Breast epithelium (tissue), 4 donors: Measurements from ENCODE around the gene FNTB. TPM values are rescaled to one million over a fixed set of nuclear protein-coding genes. Genes with fewer than 3 reads are reported as not detected.

ENCODE experiments used
- DNase-seq, 2 donors: peaks; one replicate each; pipeline ENCODE4 v3.0.0-alpha.2; 2019; ENCODE audit warnings: low spot score in 2 of 2
- H3K27ac ChIP-seq, 2 donors: fragments of 200-600 bp; sonication (generic) in 1 of 2; one replicate each; pipeline ENCODE4 v1.5.1; 2016 to 2019; ENCODE audit warnings: mild to moderate bottlenecking in 1 of 2
- H3K27me3 ChIP-seq, 2 donors: fragments of 200-600 bp; sonication (generic) in 1 of 2; one replicate each; pipeline versions ENCODE4 v1.5.1 to v1.6.0; 2017 to 2019; ENCODE audit warnings: control low read depth in 1 of 2, mild to moderate bottlenecking in 1 of 2
- H3K36me3 ChIP-seq: fragments of 200-600 bp; one replicate; pipeline ENCODE4 v1.5.1; 2019
- H3K4me1 ChIP-seq, 2 donors: fragments of 200-600 bp; sonication (generic); one replicate each; pipeline ENCODE4 v1.5.1; 2016 to 2019; ENCODE audit warnings: control low read depth in 1 of 2
- H3K4me3 ChIP-seq, 3 donors: fragments of 200-600 bp; sonication (generic); 1 replicate in 2 of 3; 2 replicates in 1 of 3; pipeline ENCODE4 v1.5.1; 2016 to 2019; ENCODE audit warnings: mild to moderate bottlenecking in 3 of 3, moderate library complexity in 2 of 3
- H3K9me3 ChIP-seq, 2 donors: fragments of 200-600 bp; sonication (generic) in 1 of 2; one replicate each; pipeline ENCODE4 v1.5.1; 2016 to 2019; ENCODE audit warnings: control low read depth in 1 of 2
- CTCF ChIP-seq, 3 donors: fragments of 450-650 bp; IDR thresholded peaks; one replicate each; pipeline ENCODE4 v1.5.1; 2016 to 2017; ENCODE audit warnings: antibody characterized with exemption in 3 of 3, mild to moderate bottlenecking in 3 of 3, moderate library complexity in 3 of 3
- POLR2A ChIP-seq: fragments of 450-650 bp; IDR thresholded peaks from one replicate; pipeline ENCODE4 v1.6.1; 2016; ENCODE audit warnings: antibody characterized with exemption, mild to moderate bottlenecking, moderate library complexity
- POLR2AphosphoS5 ChIP-seq, 3 donors: sonication (generic); formaldehyde crosslinking; IDR thresholded peaks; one replicate each; pipeline ENCODE4 v1.6.1; 2017; ENCODE audit warnings: antibody characterized with exemption in 3 of 3
- intact Hi-C: fragments of 100-400 bp; cut with DNase I; formaldehyde crosslinking; loops from one replicate; pipeline ENCODE4 v1.15.1; 2023; ENCODE audit warnings: low total_unique reads
- total RNA-seq, 3 donors: library from RNA; depleted of rRNA; stranded (reverse); fragments of >200 nt; gene quantifications; one replicate each; pipeline ENCODE4 v1.1.0, GENCODE V29; 2016

FNTB gene
- total RNA-seq, 3 donors from 2014 or later, result 15.7 to 22.9 (median 18.9) TPM

- peak; percentile 79 to 87 for DNase-seq
- intact Hi-C loops, result no loop called here
- peak overlapping the region; percentile 73 to 81 for H3K27ac ChIP-seq
These were observed 19.7 kb upstream of the FNTB start for GRCh38 chr14:64966976-64967375.

GRCh38 chr14:64968167-64968566, 18.5 kb upstream of the FNTB start:
- no peak for DNase-seq
- no peaks in the 10 kb centered on the region for H3K36me3 ChIP-seq
- intact Hi-C loops, result no loop called here
- H3K9me3 ChIP-seq, result no peaks in the 10 kb centered on the region
- no peaks in the 10 kb centered on the region for H3K27me3 ChIP-seq
- H3K27ac ChIP-seq, result peak overlapping the region; percentile 43 to 45
- no peak for TF ChIP-seq POLR2AphosphoS5 (IDR thresholded peaks at IDR 0.05)
- TF ChIP-seq CTCF (IDR thresholded peaks at IDR 0.05), result no peak
- TF ChIP-seq POLR2A, result no peak
- H3K4me3 ChIP-seq, result no peak overlapping the region
- H3K4me1 ChIP-seq, result peaks cover 0 to 13% of the 10 kb centered on the region in 2 donors

More at GRCh38 chr14:64966976-64967375, 19.7 kb upstream of the FNTB start:
- Histone ChIP-seq H3K9me3 (no peaks in the 10 kb centered on the region), H3K36me3 (no peaks in the 10 kb centered on the region), H3K27me3 (no peaks in the 10 kb centered on the region), H3K4me3 (no peak overlapping the region), H3K4me1 (peaks cover 0 to 13% of the 10 kb centered on the region in 2 donors)
- no peak for TF ChIP-seq CTCF (IDR thresholded peaks at IDR 0.05)
- peak in 1 of 3 donors; percentile 45 for TF ChIP-seq POLR2AphosphoS5 (IDR thresholded peaks at IDR 0.05)

GRCh38 chr14:64968651-64969050, 18.0 kb upstream of the FNTB start:
- Histone ChIP-seq H3K27ac (peak overlapping the region; percentile 41 to 48), H3K36me3 (no peaks in the 10 kb centered on the region), H3K27me3 (no peaks in the 10 kb centered on the region), H3K4me3 (no peak overlapping the region), H3K4me1 (peaks cover 0 to 13% of the 10 kb centered on the region in 2 donors), H3K9me3 (no peaks in the 10 kb centered on the region)
- DNase-seq, result no peak
- intact Hi-C loops, result no loop called here
- TF ChIP-seq POLR2A, result no peak
- no peak for TF ChIP-seq POLR2AphosphoS5 (IDR thresholded peaks at IDR 0.05)
- no peak for TF ChIP-seq CTCF (IDR thresholded peaks at IDR 0.05)

- TF ChIP-seq POLR2AphosphoS5 (IDR thresholded peaks at IDR 0.05) (no peak), POLR2A (no peak), CTCF (IDR thresholded peaks at IDR 0.05) (no peak)
- Histone ChIP-seq H3K36me3 (no peaks in the 10 kb centered on the region), H3K9me3 (no peaks in the 10 kb centered on the region), H3K4me1 (peaks cover 0 to 13% of the 10 kb centered on the region in 2 donors), H3K27me3 (no peaks in the 10 kb centered on the region), H3K27ac (peak overlapping the region; percentile 4 to 41), H3K4me3 (no peak overlapping the region)
- intact Hi-C loops, result no loop called here
- no peak for DNase-seq
These were observed 16.7 kb upstream of the FNTB start for GRCh38 chr14:64970041-64970440.

- Histone ChIP-seq H3K27ac (peak overlapping the region; percentile 41 to 80), H3K4me3 (peak overlapping the region; percentile 62 to 83 (median 77)), H3K36me3 (no peaks in the 10 kb centered on the region), H3K9me3 (no peaks in the 10 kb centered on the region), H3K4me1 (peaks cover 0 to 13% of the 10 kb centered on the region in 2 donors), H3K27me3 (no peaks in the 10 kb centered on the region)
- DNase-seq, result no peak
- intact Hi-C loops, result no loop called here
- TF ChIP-seq CTCF (IDR thresholded peaks at IDR 0.05) (no peak), POLR2A (no peak), POLR2AphosphoS5 (IDR thresholded peaks at IDR 0.05) (no peak)
These were observed 15.8 kb upstream of the FNTB start for GRCh38 chr14:64970776-64971477.
